Liver (tissue), 3 donors: ENCODE results near the gene NOPCHAP1.
A peak's percentile ranks its signal among the peaks of the same experiment; 100 is the strongest.

Experiments used
- EGR1 ChIP-seq, 2 donors: IDR thresholded peaks; 2 replicates each; pipeline ENCODE4 v1.6.1; 2016 to 2018; ENCODE audit warnings: antibody characterized with exemption in 2 of 2, low read depth in 2 of 2
- JUND ChIP-seq, 2 donors: IDR thresholded peaks; 2 replicates each; pipeline ENCODE4 v1.6.1; 2016; ENCODE audit warnings: antibody characterized with exemption in 2 of 2
- NR2F2 ChIP-seq: IDR thresholded peaks from 2 replicates; pipeline ENCODE4 v1.6.1; 2016; ENCODE audit warnings: antibody characterized with exemption
- RAD21 ChIP-seq, 2 donors: IDR thresholded peaks; 2 replicates each; pipeline ENCODE4 v1.6.1; 2016; ENCODE audit warnings: antibody characterized with exemption in 2 of 2, mild to moderate bottlenecking in 2 of 2
- RXRA ChIP-seq, 2 donors: IDR thresholded peaks; 2 replicates each; pipeline ENCODE4 v1.6.1; 2017 to 2018; ENCODE audit warnings: antibody characterized with exemption in 2 of 2, mild to moderate bottlenecking in 1 of 2
- TAF1 ChIP-seq: conservative IDR thresholded peaks from 2 replicates; pipeline ENCODE4 v1.6.1; 2016; ENCODE audit warnings: antibody characterized with exemption, mild to moderate bottlenecking
- YY1 ChIP-seq: IDR thresholded peaks from 2 replicates; pipeline ENCODE4 v1.6.1; 2016; ENCODE audit warnings: antibody characterized with exemption, mild to moderate bottlenecking
- TF ChIP-seq, protein P1 (sequence below): fragments of 150-350 bp; IDR thresholded peaks from 2 replicates; pipeline ENCODE4 v1.5.1; 2017; ENCODE audit warnings: improper control_type of control experiment, low read depth, low read length; ENCODE audit not compliant: missing input control
- TF ChIP-seq, protein P2 (sequence below): IDR thresholded peaks from 2 replicates; pipeline ENCODE4 v1.6.1; 2016; ENCODE audit warnings: antibody characterized with exemption, mild to moderate bottlenecking
- TF ChIP-seq, protein P3 (sequence below): IDR thresholded peaks from 2 replicates; pipeline ENCODE4 v1.6.1; 2016; ENCODE audit warnings: antibody characterized with exemption
- donor health status: healthy.
- donor health status: healthy.

- TF ChIP-seq, protein P1, sequence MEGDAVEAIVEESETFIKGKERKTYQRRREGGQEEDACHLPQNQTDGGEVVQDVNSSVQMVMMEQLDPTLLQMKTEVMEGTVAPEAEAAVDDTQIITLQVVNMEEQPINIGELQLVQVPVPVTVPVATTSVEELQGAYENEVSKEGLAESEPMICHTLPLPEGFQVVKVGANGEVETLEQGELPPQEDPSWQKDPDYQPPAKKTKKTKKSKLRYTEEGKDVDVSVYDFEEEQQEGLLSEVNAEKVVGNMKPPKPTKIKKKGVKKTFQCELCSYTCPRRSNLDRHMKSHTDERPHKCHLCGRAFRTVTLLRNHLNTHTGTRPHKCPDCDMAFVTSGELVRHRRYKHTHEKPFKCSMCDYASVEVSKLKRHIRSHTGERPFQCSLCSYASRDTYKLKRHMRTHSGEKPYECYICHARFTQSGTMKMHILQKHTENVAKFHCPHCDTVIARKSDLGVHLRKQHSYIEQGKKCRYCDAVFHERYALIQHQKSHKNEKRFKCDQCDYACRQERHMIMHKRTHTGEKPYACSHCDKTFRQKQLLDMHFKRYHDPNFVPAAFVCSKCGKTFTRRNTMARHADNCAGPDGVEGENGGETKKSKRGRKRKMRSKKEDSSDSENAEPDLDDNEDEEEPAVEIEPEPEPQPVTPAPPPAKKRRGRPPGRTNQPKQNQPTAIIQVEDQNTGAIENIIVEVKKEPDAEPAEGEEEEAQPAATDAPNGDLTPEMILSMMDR, result no peak
- TF ChIP-seq NR2F2 (no peak), YY1 (peak; percentile 19), RAD21 (IDR thresholded peaks at IDR 0.05) (no peak), JUND (IDR thresholded peaks at IDR 0.05) (no peak), EGR1 (IDR thresholded peaks at IDR 0.05; ENCODE audit: low read depth in 2 of 2) (no peak), RXRA (IDR thresholded peaks at IDR 0.05) (no peak), TAF1 (no peak)
- TF ChIP-seq, protein P2, sequence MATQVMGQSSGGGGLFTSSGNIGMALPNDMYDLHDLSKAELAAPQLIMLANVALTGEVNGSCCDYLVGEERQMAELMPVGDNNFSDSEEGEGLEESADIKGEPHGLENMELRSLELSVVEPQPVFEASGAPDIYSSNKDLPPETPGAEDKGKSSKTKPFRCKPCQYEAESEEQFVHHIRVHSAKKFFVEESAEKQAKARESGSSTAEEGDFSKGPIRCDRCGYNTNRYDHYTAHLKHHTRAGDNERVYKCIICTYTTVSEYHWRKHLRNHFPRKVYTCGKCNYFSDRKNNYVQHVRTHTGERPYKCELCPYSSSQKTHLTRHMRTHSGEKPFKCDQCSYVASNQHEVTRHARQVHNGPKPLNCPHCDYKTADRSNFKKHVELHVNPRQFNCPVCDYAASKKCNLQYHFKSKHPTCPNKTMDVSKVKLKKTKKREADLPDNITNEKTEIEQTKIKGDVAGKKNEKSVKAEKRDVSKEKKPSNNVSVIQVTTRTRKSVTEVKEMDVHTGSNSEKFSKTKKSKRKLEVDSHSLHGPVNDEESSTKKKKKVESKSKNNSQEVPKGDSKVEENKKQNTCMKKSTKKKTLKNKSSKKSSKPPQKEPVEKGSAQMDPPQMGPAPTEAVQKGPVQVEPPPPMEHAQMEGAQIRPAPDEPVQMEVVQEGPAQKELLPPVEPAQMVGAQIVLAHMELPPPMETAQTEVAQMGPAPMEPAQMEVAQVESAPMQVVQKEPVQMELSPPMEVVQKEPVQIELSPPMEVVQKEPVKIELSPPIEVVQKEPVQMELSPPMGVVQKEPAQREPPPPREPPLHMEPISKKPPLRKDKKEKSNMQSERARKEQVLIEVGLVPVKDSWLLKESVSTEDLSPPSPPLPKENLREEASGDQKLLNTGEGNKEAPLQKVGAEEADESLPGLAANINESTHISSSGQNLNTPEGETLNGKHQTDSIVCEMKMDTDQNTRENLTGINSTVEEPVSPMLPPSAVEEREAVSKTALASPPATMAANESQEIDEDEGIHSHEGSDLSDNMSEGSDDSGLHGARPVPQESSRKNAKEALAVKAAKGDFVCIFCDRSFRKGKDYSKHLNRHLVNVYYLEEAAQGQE, result no peak
- TF ChIP-seq, protein P3, sequence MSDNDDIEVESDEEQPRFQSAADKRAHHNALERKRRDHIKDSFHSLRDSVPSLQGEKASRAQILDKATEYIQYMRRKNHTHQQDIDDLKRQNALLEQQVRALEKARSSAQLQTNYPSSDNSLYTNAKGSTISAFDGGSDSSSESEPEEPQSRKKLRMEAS, result no peak
Measured at GRCh38 chr12:104956870-104957718, 29.0 kb upstream of the NOPCHAP1 start.
